HepG2 (cell line): ENCODE results near the gene NT5C3B. TPM values are rescaled to one million over a fixed set of nuclear protein-coding genes. Genes with fewer than 3 reads are reported as not detected.

Experiments
- ATF7-NPFF ChIP-seq: sonication (generic); formaldehyde crosslinking; IDR thresholded peaks from 2 replicates; pipeline ENCODE4 v1.8.1; 2023; ENCODE audit warnings: mild to moderate bottlenecking, low read depth, missing genetic modification reagents, moderate library complexity
- BORCS8-MEF2B ChIP-seq: sonication (generic); formaldehyde crosslinking; IDR thresholded peaks from 2 replicates; pipeline ENCODE4 v1.8.0; 2022; ENCODE audit warnings: mild to moderate bottlenecking, missing genetic modification reagents
- HNRNPK ChIP-seq: fragments of 200-400 bp; formaldehyde crosslinking; IDR thresholded peaks from 2 replicates; pipeline ENCODE4 v1.6.1; 2018; ENCODE audit warnings: low read length, low read depth, moderate library complexity, mild to moderate bottlenecking; ENCODE audit not compliant: poor library complexity, severe bottlenecking
- JARID2 ChIP-seq: sonication (generic); formaldehyde crosslinking; IDR thresholded peaks from 2 replicates; pipeline ENCODE4 v1.8.1; 2023; ENCODE audit warnings: missing genetic modification reagents, inconsistent platforms; ENCODE audit not compliant: insufficient replicate concordance
- PAX8 ChIP-seq: sonication (generic); formaldehyde crosslinking; IDR thresholded peaks from 2 replicates; pipeline ENCODE4 v1.8.0; 2022; ENCODE audit warnings: mild to moderate bottlenecking, missing genetic modification reagents, borderline replicate concordance
- RAD21 ChIP-seq: fragments of 450-650 bp; formaldehyde crosslinking; IDR thresholded peaks from 2 replicates; pipeline ENCODE4 v1.5.0; 2020; ENCODE audit warnings: mild to moderate bottlenecking
- ZBTB38 ChIP-seq: sonication (generic); formaldehyde crosslinking; IDR thresholded peaks from 2 replicates; pipeline ENCODE4 v1.5.1; 2020; ENCODE audit warnings: mild to moderate bottlenecking, missing genetic modification reagents
- ZNF660 ChIP-seq: sonication (generic); formaldehyde crosslinking; IDR thresholded peaks from 2 replicates; pipeline ENCODE4 v1.5.1; 2020; ENCODE audit warnings: mild to moderate bottlenecking, low read depth, missing genetic modification reagents, borderline replicate concordance
- ZNF782 ChIP-seq: sonication (generic); formaldehyde crosslinking; IDR thresholded peaks from 2 replicates; pipeline ENCODE4 v1.4.0; 2020; ENCODE audit warnings: missing genetic modification reagents, mild to moderate bottlenecking, borderline replicate concordance
- ZNF788 ChIP-seq: sonication (generic); formaldehyde crosslinking; IDR thresholded peaks from 2 replicates; pipeline ENCODE4 v1.5.0; 2020; ENCODE audit warnings: mild to moderate bottlenecking, missing genetic modification reagents, borderline replicate concordance
- polyA plus RNA-seq, 8 experiments: library from polyadenylated mRNA; depleted of rRNA in 3 of 8; stranded (reverse) in 7 of 8; unstranded in 1 of 8; fragments of >200 nt; fragmentation: Illumina TruSeq in 4 of 8; extraction: Trizol in 4 of 8; gene quantifications; 2 replicates each; pipeline versions ENCODE4 v1.2.1 to v1.2.3, GENCODE V29; 2011 to 2016; ENCODE audit warnings: low read depth in 4 of 8, missing spikeins in 1 of 8, mixed read lengths in 1 of 8; ENCODE audit not compliant: insufficient read depth in 1 of 8
- total RNA-seq, 5 experiments: library from RNA; depleted of rRNA; stranded (reverse); fragments of >200 nt; fragmentation: Illumina TruSeq; extraction: Trizol; gene quantifications; 2 replicates each; pipeline ENCODE4 v1.2.3, GENCODE V29; 2016; ENCODE audit warnings: low read depth in 1 of 5
- TF ChIP-seq, protein P1 (sequence below): sonication (generic); formaldehyde crosslinking; IDR thresholded peaks from 2 replicates; pipeline ENCODE4 v1.4.0; 2020; ENCODE audit warnings: missing genetic modification reagents
- TF ChIP-seq, protein P2 (sequence below), 2 experiments: fragments of 450-650 bp in 1 of 2; sonication (generic) in 1 of 2; formaldehyde crosslinking; IDR thresholded peaks; 2 replicates each; pipeline versions ENCODE4 v1.5.0 to v1.8.0; 2020 to 2022; ENCODE audit warnings: mild to moderate bottlenecking in 1 of 2, missing genetic modification reagents in 1 of 2
- TF ChIP-seq, protein P3 (sequence below): sonication (generic); formaldehyde crosslinking; IDR thresholded peaks from 2 replicates; pipeline ENCODE4 v1.4.0; 2020; ENCODE audit warnings: low read depth, mild to moderate bottlenecking, missing genetic modification reagents
- TF ChIP-seq, protein P4 (sequence below): sonication (generic); formaldehyde crosslinking; IDR thresholded peaks from 2 replicates; pipeline ENCODE4 v1.4.0; 2020; ENCODE audit warnings: missing genetic modification reagents
- TF ChIP-seq, protein P5 (sequence below): sonication (generic); formaldehyde crosslinking; IDR thresholded peaks from 2 replicates; pipeline ENCODE4 v1.5.1; 2020; ENCODE audit warnings: mild to moderate bottlenecking, missing genetic modification reagents, moderate library complexity

Gene NT5C3B
- total and polyA plus RNA-seq, 2 of the 13 experiments (the other 11 are each of a cell fraction or from before 2014, with no cell fraction given), result 104 to 126 TPM

DNA sequence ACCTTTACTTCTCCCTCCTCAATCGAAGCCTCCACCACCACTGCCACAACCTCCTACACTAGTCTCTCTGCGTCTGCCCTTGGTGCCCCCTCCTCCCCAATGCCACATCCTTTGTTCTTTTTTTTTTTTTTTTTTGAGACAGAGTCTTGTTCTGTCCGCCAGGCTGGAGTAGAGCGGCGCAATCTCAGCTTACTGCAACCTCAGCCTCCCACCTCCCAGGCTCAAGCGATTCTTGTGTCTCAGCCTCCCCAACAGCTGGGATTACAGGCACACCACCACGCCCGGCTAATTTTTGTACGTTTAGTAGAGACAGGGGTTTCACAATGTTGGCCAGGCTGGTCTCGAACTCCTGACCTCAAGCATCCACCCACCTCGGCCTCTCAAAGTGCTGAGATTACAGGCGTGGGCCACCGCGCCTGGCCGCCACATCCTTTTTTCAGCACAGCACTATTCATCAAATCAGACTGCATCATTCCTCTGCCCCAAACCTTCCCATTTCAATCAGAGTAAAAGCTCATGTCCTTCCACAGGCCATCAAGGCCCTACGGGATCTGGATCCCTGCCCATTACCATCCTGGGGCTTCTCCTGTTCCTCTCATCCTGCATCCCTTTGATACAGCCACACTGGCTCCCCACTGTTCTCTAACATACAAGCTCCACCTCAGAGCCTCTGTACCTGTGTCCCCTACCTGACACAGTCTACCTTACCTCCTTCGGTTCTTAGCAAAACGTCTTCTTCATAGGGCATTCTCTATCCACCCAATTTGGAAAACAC, 27.2 kb upstream of the NT5C3B start (continued):
- TF ChIP-seq, protein P1, sequence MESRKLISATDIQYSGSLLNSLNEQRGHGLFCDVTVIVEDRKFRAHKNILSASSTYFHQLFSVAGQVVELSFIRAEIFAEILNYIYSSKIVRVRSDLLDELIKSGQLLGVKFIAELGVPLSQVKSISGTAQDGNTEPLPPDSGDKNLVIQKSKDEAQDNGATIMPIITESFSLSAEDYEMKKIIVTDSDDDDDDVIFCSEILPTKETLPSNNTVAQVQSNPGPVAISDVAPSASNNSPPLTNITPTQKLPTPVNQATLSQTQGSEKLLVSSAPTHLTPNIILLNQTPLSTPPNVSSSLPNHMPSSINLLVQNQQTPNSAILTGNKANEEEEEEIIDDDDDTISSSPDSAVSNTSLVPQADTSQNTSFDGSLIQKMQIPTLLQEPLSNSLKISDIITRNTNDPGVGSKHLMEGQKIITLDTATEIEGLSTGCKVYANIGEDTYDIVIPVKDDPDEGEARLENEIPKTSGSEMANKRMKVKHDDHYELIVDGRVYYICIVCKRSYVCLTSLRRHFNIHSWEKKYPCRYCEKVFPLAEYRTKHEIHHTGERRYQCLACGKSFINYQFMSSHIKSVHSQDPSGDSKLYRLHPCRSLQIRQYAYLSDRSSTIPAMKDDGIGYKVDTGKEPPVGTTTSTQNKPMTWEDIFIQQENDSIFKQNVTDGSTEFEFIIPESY (CRISPR knock-in tag), result peak; percentile 69; the same call in 1 of the 2 replicates
- TF ChIP-seq, protein P2, sequence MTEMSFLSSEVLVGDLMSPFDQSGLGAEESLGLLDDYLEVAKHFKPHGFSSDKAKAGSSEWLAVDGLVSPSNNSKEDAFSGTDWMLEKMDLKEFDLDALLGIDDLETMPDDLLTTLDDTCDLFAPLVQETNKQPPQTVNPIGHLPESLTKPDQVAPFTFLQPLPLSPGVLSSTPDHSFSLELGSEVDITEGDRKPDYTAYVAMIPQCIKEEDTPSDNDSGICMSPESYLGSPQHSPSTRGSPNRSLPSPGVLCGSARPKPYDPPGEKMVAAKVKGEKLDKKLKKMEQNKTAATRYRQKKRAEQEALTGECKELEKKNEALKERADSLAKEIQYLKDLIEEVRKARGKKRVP (CRISPR knock-in tag; IDR thresholded peaks at IDR 0.05), result no peak
- TF ChIP-seq ATF7-NPFF (no peak), JARID2 (no peak), HNRNPK (no peak), BORCS8-MEF2B (CRISPR knock-in tag) (no peak), RAD21 (CRISPR knock-in tag) (no peak), ZNF788 (no peak), ZNF660 (CRISPR knock-in tag) (no peak), PAX8 (CRISPR knock-in tag) (no peak), ZBTB38 (CRISPR knock-in tag) (peak; percentile 35; the same call in 1 of the 2 replicates), ZNF782 (CRISPR knock-in tag) (no peak)
- TF ChIP-seq, protein P3, sequence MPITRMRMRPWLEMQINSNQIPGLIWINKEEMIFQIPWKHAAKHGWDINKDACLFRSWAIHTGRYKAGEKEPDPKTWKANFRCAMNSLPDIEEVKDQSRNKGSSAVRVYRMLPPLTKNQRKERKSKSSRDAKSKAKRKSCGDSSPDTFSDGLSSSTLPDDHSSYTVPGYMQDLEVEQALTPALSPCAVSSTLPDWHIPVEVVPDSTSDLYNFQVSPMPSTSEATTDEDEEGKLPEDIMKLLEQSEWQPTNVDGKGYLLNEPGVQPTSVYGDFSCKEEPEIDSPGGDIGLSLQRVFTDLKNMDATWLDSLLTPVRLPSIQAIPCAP (CRISPR knock-in tag), result no peak
- TF ChIP-seq, protein P4, sequence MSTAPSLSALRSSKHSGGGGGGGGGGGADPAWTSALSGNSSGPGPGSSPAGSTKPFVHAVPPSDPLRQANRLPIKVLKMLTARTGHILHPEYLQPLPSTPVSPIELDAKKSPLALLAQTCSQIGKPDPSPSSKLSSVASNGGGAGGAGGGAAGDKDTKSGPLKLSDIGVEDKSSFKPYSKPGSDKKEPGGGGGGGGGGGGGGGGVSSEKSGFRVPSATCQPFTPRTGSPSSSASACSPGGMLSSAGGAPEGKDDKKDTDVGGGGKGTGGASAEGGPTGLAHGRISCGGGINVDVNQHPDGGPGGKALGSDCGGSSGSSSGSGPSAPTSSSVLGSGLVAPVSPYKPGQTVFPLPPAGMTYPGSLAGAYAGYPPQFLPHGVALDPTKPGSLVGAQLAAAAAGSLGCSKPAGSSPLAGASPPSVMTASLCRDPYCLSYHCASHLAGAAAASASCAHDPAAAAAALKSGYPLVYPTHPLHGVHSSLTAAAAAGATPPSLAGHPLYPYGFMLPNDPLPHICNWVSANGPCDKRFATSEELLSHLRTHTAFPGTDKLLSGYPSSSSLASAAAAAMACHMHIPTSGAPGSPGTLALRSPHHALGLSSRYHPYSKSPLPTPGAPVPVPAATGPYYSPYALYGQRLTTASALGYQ (CRISPR knock-in tag), result no peak
- TF ChIP-seq, protein P5, sequence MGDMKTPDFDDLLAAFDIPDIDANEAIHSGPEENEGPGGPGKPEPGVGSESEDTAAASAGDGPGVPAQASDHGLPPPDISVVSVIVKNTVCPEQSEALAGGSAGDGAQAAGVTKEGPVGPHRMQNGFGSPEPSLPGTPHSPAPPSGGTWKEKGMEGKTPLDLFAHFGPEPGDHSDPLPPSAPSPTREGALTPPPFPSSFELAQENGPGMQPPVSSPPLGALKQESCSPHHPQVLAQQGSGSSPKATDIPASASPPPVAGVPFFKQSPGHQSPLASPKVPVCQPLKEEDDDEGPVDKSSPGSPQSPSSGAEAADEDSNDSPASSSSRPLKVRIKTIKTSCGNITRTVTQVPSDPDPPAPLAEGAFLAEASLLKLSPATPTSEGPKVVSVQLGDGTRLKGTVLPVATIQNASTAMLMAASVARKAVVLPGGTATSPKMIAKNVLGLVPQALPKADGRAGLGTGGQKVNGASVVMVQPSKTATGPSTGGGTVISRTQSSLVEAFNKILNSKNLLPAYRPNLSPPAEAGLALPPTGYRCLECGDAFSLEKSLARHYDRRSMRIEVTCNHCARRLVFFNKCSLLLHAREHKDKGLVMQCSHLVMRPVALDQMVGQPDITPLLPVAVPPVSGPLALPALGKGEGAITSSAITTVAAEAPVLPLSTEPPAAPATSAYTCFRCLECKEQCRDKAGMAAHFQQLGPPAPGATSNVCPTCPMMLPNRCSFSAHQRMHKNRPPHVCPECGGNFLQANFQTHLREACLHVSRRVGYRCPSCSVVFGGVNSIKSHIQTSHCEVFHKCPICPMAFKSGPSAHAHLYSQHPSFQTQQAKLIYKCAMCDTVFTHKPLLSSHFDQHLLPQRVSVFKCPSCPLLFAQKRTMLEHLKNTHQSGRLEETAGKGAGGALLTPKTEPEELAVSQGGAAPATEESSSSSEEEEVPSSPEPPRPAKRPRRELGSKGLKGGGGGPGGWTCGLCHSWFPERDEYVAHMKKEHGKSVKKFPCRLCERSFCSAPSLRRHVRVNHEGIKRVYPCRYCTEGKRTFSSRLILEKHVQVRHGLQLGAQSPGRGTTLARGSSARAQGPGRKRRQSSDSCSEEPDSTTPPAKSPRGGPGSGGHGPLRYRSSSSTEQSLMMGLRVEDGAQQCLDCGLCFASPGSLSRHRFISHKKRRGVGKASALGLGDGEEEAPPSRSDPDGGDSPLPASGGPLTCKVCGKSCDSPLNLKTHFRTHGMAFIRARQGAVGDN, result peak; percentile 32; the same call in 1 of the 2 replicates
